Measurements from ENCODE around the gene PRRG3.

The PRRG3 gene

GRCh38 chrX:151701071-151701470, 5.8 kb downstream of the PRRG3 start:
- H3K27ac ChIP-seq, result no peak overlapping the region

GRCh38 chrX:151701531-151701930, 6.3 kb downstream of the PRRG3 start:
- TF ChIP-seq CTCF (conservative IDR thresholded peaks at IDR 0.05) (no peak), ZFX (IDR thresholded peaks at IDR 0.05) (no peak)
- no peak overlapping the region for H3K27ac ChIP-seq

More at GRCh38 chrX:151701071-151701470, 5.8 kb downstream of the PRRG3 start:
- no peak for TF ChIP-seq ZFX (IDR thresholded peaks at IDR 0.05)
- no peak for TF ChIP-seq CTCF (conservative IDR thresholded peaks at IDR 0.05)

GRCh38 chrX:151702026-151702714, 6.9 kb downstream of the PRRG3 start:
- no peak for TF ChIP-seq ZFX (IDR thresholded peaks at IDR 0.05)
- TF ChIP-seq CTCF (conservative IDR thresholded peaks at IDR 0.05), result no peak
- H3K27ac ChIP-seq, result no peak overlapping the region

GRCh38 chrX:151702741-151703340, 7.6 kb downstream of the PRRG3 start:
- TF ChIP-seq CTCF (conservative IDR thresholded peaks at IDR 0.05) (no peak), ZFX (IDR thresholded peaks at IDR 0.05) (no peak)

GRCh38 chrX:151703487-151703886, 8.2 kb downstream of the PRRG3 start:
- no peak for TF ChIP-seq CTCF (conservative IDR thresholded peaks at IDR 0.05)
- TF ChIP-seq ZFX (IDR thresholded peaks at IDR 0.05), result no peak
- H3K27ac ChIP-seq, result no peak overlapping the region

More at GRCh38 chrX:151702741-151703340, 7.6 kb downstream of the PRRG3 start:
- no peak overlapping the region for H3K27ac ChIP-seq

GRCh38 chrX:151704041-151704663, 8.9 kb downstream of the PRRG3 start:
- TF ChIP-seq CTCF (conservative IDR thresholded peaks at IDR 0.05), result no peak
- TF ChIP-seq ZFX (IDR thresholded peaks at IDR 0.05), result no peak

GRCh38 chrX:151708821-151709220, 13.6 kb downstream of the PRRG3 start:
- H3K27ac ChIP-seq, result no peak overlapping the region
- TF ChIP-seq CTCF (conservative IDR thresholded peaks at IDR 0.05), result no peak

More at GRCh38 chrX:151704041-151704663, 8.9 kb downstream of the PRRG3 start:
- H3K27ac ChIP-seq, result no peak overlapping the region

Measured in C4-2B (cell line).